DOHH2 (cell line): ENCODE results near the gene GRID2.

Source experiments
- H3F3A ChIP-seq: fragments of 200-600 bp; sonication (generic), shearing (Covaris generic); 2 replicates; pipeline ENCODE4 v1.6.0; 2016; ENCODE audit warnings: antibody characterized with exemption, mild to moderate bottlenecking; ENCODE audit not compliant: control insufficient read depth, insufficient read depth
- H3K27ac ChIP-seq: fragments of 200-600 bp; sonication (generic); 2 replicates; pipeline ENCODE4 v1.5.1; 2014; ENCODE audit warnings: low read depth, mild to moderate bottlenecking, low read length, moderate library complexity
- H3K27me3 ChIP-seq: fragments of 200-600 bp; sonication (generic); 2 replicates; pipeline ENCODE4 v1.6.1; 2014; ENCODE audit warnings: mild to moderate bottlenecking, low read length, mixed read lengths; ENCODE audit not compliant: control insufficient read depth
- H3K36me3 ChIP-seq: fragments of 200-600 bp; sonication (generic); 2 replicates; pipeline ENCODE4 v1.6.1; 2014; ENCODE audit warnings: mild to moderate bottlenecking, low read length, moderate library complexity, mixed read lengths; ENCODE audit not compliant: control insufficient read depth
- H3K4me1 ChIP-seq: fragments of 200-600 bp; sonication (generic); 2 replicates; pipeline ENCODE4 v1.6.1; 2014; ENCODE audit warnings: mild to moderate bottlenecking, low read length, mixed read lengths; ENCODE audit not compliant: control insufficient read depth
- H3K4me2 ChIP-seq: fragments of 200-600 bp; sonication (generic); 2 replicates; pipeline ENCODE4 v1.6.0; 2014; ENCODE audit warnings: mild to moderate bottlenecking, low read length, moderate library complexity
- H3K4me3 ChIP-seq: fragments of 200-600 bp; sonication (generic); 2 replicates; pipeline ENCODE4 v1.5.1; 2014; ENCODE audit warnings: mild to moderate bottlenecking, low read length, mixed read lengths
- H3K79me2 ChIP-seq: fragments of 200-600 bp; sonication (generic); 2 replicates; pipeline ENCODE4 v1.6.1; 2014; ENCODE audit warnings: mild to moderate bottlenecking, low read length, mixed read lengths; ENCODE audit not compliant: control insufficient read depth
- H3K9me2 ChIP-seq: fragments of 200-600 bp; sonication (generic); replicated peaks from 2 replicates; pipeline ENCODE4 v1.6.1; 2014; ENCODE audit warnings: mild to moderate bottlenecking, low read length, mixed read lengths; ENCODE audit not compliant: control insufficient read depth
- H3K9me3 ChIP-seq: fragments of 200-600 bp; sonication (generic); 2 replicates; pipeline ENCODE4 v1.6.1; 2014; ENCODE audit warnings: antibody characterized with exemption, low read length, mixed read lengths; ENCODE audit not compliant: control insufficient read depth, insufficient read depth
- H4K20me1 ChIP-seq: fragments of 200-600 bp; sonication (generic); 2 replicates; pipeline ENCODE4 v1.6.0; 2014; ENCODE audit warnings: low read depth, mild to moderate bottlenecking, antibody characterized with exemption, low read length, moderate library complexity; ENCODE audit not compliant: control insufficient read depth, insufficient read depth
- EZH2phosphoT487 ChIP-seq: fragments of 200-600 bp; sonication (generic); IDR thresholded peaks from 2 replicates; pipeline ENCODE4 v1.6.1; 2017; ENCODE audit warnings: borderline replicate concordance, mild to moderate bottlenecking, antibody characterized with exemption, low read length, moderate library complexity, mixed read lengths
- TF ChIP-seq, protein P1 (sequence below): fragments of 200-600 bp; sonication (generic); IDR thresholded peaks from one replicate; pipeline ENCODE4 v1.5.1; 2014; ENCODE audit warnings: antibody characterized with exemption, mild to moderate bottlenecking, low read depth, low read length; ENCODE audit not compliant: poor library complexity, severe bottlenecking

The GRID2 gene

GRCh38 chr4:93261207-93261606 lies 957.4 kb downstream of the GRID2 start:
- Histone ChIP-seq H3K27me3 (no peaks in the 10 kb centered on the region), H3K79me2 (no peaks in the 10 kb centered on the region), H3K4me1 (no peaks in the 10 kb centered on the region), H3K9me3 (no peaks in the 10 kb centered on the region), H3K27ac (no peak overlapping the region), H3K36me3 (no peaks in the 10 kb centered on the region), H4K20me1 (no peaks in the 10 kb centered on the region), H3K4me2 (no peak overlapping the region), H3K4me3 (no peak overlapping the region), H3K9me2 (no peaks in the 10 kb centered on the region), H3F3A (no peaks in the 10 kb centered on the region)
- no peak for TF ChIP-seq EZH2phosphoT487

DNA sequence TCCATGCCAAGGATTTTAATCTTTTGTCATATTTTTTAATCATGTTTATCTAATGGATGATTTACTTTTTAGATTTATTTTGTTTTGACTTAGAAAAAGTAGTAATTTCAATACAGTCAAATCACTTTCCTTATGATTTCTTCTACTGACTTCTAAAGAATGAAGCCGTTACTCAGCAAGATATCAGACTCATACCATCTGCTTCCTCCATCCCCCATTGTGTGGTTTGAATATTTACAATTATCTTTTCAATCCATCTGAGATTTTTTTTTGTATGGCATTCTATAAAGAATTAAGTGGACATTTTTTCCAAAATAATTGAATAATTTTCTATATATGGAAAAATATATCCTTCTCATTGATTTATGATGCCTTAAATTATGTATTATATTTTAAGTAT lies 959.4 kb downstream of the GRID2 start:
- Histone ChIP-seq H3K9me2 (no peaks in the 10 kb centered on the region), H3K4me1 (no peaks in the 10 kb centered on the region), H3K27ac (no peak overlapping the region), H3K79me2 (no peaks in the 10 kb centered on the region), H3K4me2 (no peak overlapping the region), H3K4me3 (no peak overlapping the region), H3K9me3 (no peaks in the 10 kb centered on the region), H3K27me3 (no peaks in the 10 kb centered on the region), H3K36me3 (no peaks in the 10 kb centered on the region), H4K20me1 (no peaks in the 10 kb centered on the region), H3F3A (no peaks in the 10 kb centered on the region)
- TF ChIP-seq EZH2phosphoT487 = no peak
- TF ChIP-seq, protein P1, sequence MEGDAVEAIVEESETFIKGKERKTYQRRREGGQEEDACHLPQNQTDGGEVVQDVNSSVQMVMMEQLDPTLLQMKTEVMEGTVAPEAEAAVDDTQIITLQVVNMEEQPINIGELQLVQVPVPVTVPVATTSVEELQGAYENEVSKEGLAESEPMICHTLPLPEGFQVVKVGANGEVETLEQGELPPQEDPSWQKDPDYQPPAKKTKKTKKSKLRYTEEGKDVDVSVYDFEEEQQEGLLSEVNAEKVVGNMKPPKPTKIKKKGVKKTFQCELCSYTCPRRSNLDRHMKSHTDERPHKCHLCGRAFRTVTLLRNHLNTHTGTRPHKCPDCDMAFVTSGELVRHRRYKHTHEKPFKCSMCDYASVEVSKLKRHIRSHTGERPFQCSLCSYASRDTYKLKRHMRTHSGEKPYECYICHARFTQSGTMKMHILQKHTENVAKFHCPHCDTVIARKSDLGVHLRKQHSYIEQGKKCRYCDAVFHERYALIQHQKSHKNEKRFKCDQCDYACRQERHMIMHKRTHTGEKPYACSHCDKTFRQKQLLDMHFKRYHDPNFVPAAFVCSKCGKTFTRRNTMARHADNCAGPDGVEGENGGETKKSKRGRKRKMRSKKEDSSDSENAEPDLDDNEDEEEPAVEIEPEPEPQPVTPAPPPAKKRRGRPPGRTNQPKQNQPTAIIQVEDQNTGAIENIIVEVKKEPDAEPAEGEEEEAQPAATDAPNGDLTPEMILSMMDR = no peak

DNA sequence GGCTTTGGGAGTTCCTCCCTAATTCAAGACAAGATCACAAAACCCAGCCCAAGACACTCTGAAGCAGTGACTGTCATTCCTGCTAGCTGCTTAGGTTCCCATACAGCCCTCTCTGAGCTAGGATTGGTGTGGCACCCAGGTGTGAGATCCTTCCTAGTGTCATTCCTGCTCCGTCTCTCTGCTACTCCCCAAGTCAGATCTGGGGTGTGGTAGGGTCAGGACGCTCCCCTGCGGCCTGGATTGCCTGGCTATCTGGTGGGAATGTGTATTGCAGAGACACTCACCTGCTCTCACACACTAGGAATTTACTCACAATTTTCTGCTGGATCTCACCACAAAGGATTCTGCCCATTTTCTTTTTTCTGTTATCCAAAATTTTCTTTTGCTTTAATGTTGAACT lies 964.0 kb downstream of the GRID2 start:
- Histone ChIP-seq H3K27me3 (no peaks in the 10 kb centered on the region), H3K79me2 (no peaks in the 10 kb centered on the region), H3K4me2 (no peak overlapping the region), H3K9me3 (no peaks in the 10 kb centered on the region), H3K9me2 (no peaks in the 10 kb centered on the region), H3K4me3 (no peak overlapping the region), H3K4me1 (no peaks in the 10 kb centered on the region), H3K27ac (no peak overlapping the region), H3K36me3 (no peaks in the 10 kb centered on the region), H3F3A (no peaks in the 10 kb centered on the region), H4K20me1 (no peaks in the 10 kb centered on the region)
- TF ChIP-seq EZH2phosphoT487 = no peak
- TF ChIP-seq, protein P1 = no peak

GRCh38 chr4:93285346-93285745 lies 981.6 kb downstream of the GRID2 start:
- Histone ChIP-seq H3K4me3 (no peak overlapping the region), H3K36me3 (no peaks in the 10 kb centered on the region), H4K20me1 (no peaks in the 10 kb centered on the region), H3F3A (no peaks in the 10 kb centered on the region), H3K79me2 (no peaks in the 10 kb centered on the region), H3K9me2 (no peaks in the 10 kb centered on the region), H3K4me1 (no peaks in the 10 kb centered on the region), H3K27me3 (no peaks in the 10 kb centered on the region), H3K4me2 (no peak overlapping the region), H3K9me3 (no peaks in the 10 kb centered on the region), H3K27ac (no peak overlapping the region)
- no peak for TF ChIP-seq EZH2phosphoT487
- TF ChIP-seq, protein P1 = no peak
